HUES6 (cell line): ENCODE data around the gene EMP2.

Source experiments
- H3K27ac ChIP-seq: 2 replicates; pipeline ENCODE4 v1.7.0; 2013; ENCODE audit warnings: low read depth, mild to moderate bottlenecking, low read length, inconsistent platforms
- H3K27me3 ChIP-seq: 2 replicates; pipeline ENCODE4 v1.6.1; 2013; ENCODE audit warnings: low read length; ENCODE audit not compliant: control insufficient read depth, insufficient read depth
- H3K36me3 ChIP-seq: 2 replicates; pipeline ENCODE4 v1.6.1; 2013; ENCODE audit warnings: low read length; ENCODE audit not compliant: control insufficient read depth, insufficient read depth
- H3K4me1 ChIP-seq: 2 replicates; pipeline ENCODE4 v1.6.1; 2013; ENCODE audit warnings: low read length; ENCODE audit not compliant: control insufficient read depth, insufficient read depth
- H3K4me3 ChIP-seq: 2 replicates; pipeline ENCODE4 v1.5.1; 2013; ENCODE audit warnings: low read depth, low read length
- H3K9ac ChIP-seq: one replicate; pipeline ENCODE4 v1.6.1; 2013; ENCODE audit warnings: mild to moderate bottlenecking, low read length
- H3K9me3 ChIP-seq: 2 replicates; pipeline ENCODE4 v1.6.1; 2013; ENCODE audit warnings: low read depth, low read length; ENCODE audit not compliant: control insufficient read depth, insufficient read depth

Gene EMP2

GRCh38 chr16:10618710-10619209, 38.4 kb upstream of the EMP2 start:
- Histone ChIP-seq H3K4me1 (peaks cover 47% of the 10 kb centered on the region), H3K9ac (no peak overlapping the region), H3K27ac (no peak overlapping the region), H3K9me3 (no peaks in the 10 kb centered on the region), H3K36me3 (no peaks in the 10 kb centered on the region), H3K4me3 (peak overlapping the region; percentile 67), H3K27me3 (peaks cover 14% of the 10 kb centered on the region)

- H3K9me3 ChIP-seq = no peaks in the 10 kb centered on the region
- no peaks in the 10 kb centered on the region for H3K36me3 ChIP-seq
- no peak overlapping the region for H3K9ac ChIP-seq
- H3K4me1 ChIP-seq = peaks cover 47% of the 10 kb centered on the region
- no peak overlapping the region for H3K27ac ChIP-seq
- peak overlapping the region; percentile 25; the same call in 1 of the 2 replicates for H3K4me3 ChIP-seq
- H3K27me3 ChIP-seq = peaks cover 14% of the 10 kb centered on the region
These were observed 37.4 kb upstream of the EMP2 start for GRCh38 chr16:10617662-10618420.

- no peak overlapping the region for H3K27ac ChIP-seq
- peaks cover 41% of the 10 kb centered on the region for H3K4me1 ChIP-seq
- peak overlapping the region; percentile 25 for H3K4me3 ChIP-seq
- H3K27me3 ChIP-seq = peaks cover 14% of the 10 kb centered on the region
- no peaks in the 10 kb centered on the region for H3K36me3 ChIP-seq
- no peaks in the 10 kb centered on the region for H3K9me3 ChIP-seq
- H3K9ac ChIP-seq = peak overlapping the region; percentile 31
These were observed 36.6 kb upstream of the EMP2 start for GRCh38 chr16:10616756-10617640.

- H3K4me1 ChIP-seq = peaks cover 38% of the 10 kb centered on the region
- H3K9me3 ChIP-seq = no peaks in the 10 kb centered on the region
- no peak overlapping the region for H3K27ac ChIP-seq
- H3K36me3 ChIP-seq = no peaks in the 10 kb centered on the region
- H3K27me3 ChIP-seq = peaks cover 14% of the 10 kb centered on the region
- no peak overlapping the region for H3K9ac ChIP-seq
- H3K4me3 ChIP-seq = 0 out of 2 replicates have a peak overlapping the region, but pooled peaks have one; percentile 25
These were observed 36.0 kb upstream of the EMP2 start for GRCh38 chr16:10616419-10616755.

- peaks cover 32% of the 10 kb centered on the region for H3K4me1 ChIP-seq
- H3K27me3 ChIP-seq = peaks cover 10% of the 10 kb centered on the region
- H3K9ac ChIP-seq = no peak overlapping the region
- no peaks in the 10 kb centered on the region for H3K9me3 ChIP-seq
- H3K27ac ChIP-seq = no peak overlapping the region
- H3K36me3 ChIP-seq = no peaks in the 10 kb centered on the region
- H3K4me3 ChIP-seq = no peak overlapping the region
These were observed 34.3 kb upstream of the EMP2 start for GRCh38 chr16:10614685-10615084.

- peaks cover 5% of the 10 kb centered on the region for H3K27me3 ChIP-seq
- no peak overlapping the region for H3K27ac ChIP-seq
- no peaks in the 10 kb centered on the region for H3K9me3 ChIP-seq
- no peak overlapping the region for H3K9ac ChIP-seq
- H3K4me1 ChIP-seq = peaks cover 29% of the 10 kb centered on the region
- H3K4me3 ChIP-seq = no peak overlapping the region
- H3K36me3 ChIP-seq = no peaks in the 10 kb centered on the region
These were observed 33.5 kb upstream of the EMP2 start for GRCh38 chr16:10613785-10614485.

GRCh38 chr16:10612649-10613179, 32.3 kb upstream of the EMP2 start:
- H3K9ac ChIP-seq = no peak overlapping the region
- no peaks in the 10 kb centered on the region for H3K9me3 ChIP-seq
- peaks cover 20% of the 10 kb centered on the region for H3K4me1 ChIP-seq
- no peaks in the 10 kb centered on the region for H3K36me3 ChIP-seq
- H3K27ac ChIP-seq = no peak overlapping the region
- H3K27me3 ChIP-seq = no peaks in the 10 kb centered on the region; the same call in 1 of the 2 replicates
- H3K4me3 ChIP-seq = no peak overlapping the region

GRCh38 chr16:10611825-10612342, 31.5 kb upstream of the EMP2 start:
- Histone ChIP-seq H3K36me3 (no peaks in the 10 kb centered on the region), H3K4me3 (no peak overlapping the region), H3K27me3 (no peaks in the 10 kb centered on the region), H3K4me1 (peaks cover 13% of the 10 kb centered on the region), H3K9ac (no peak overlapping the region), H3K9me3 (no peaks in the 10 kb centered on the region), H3K27ac (no peak overlapping the region)

- no peaks in the 10 kb centered on the region for H3K27me3 ChIP-seq
- no peak overlapping the region for H3K27ac ChIP-seq
- H3K9me3 ChIP-seq = no peaks in the 10 kb centered on the region
- H3K4me3 ChIP-seq = no peak overlapping the region
- H3K36me3 ChIP-seq = no peaks in the 10 kb centered on the region
- no peak overlapping the region for H3K9ac ChIP-seq
- H3K4me1 ChIP-seq = peaks cover 12% of the 10 kb centered on the region; the same call in 1 of the 2 replicates
These were observed 30.2 kb upstream of the EMP2 start for GRCh38 chr16:10610499-10611184.

GRCh38 chr16:10609402-10609774, 29.0 kb upstream of the EMP2 start:
- Histone ChIP-seq H3K36me3 (no peaks in the 10 kb centered on the region), H3K9ac (no peak overlapping the region), H3K9me3 (no peaks in the 10 kb centered on the region), H3K4me3 (no peak overlapping the region), H3K27me3 (no peaks in the 10 kb centered on the region), H3K4me1 (peaks cover 12% of the 10 kb centered on the region; the same call in 1 of the 2 replicates), H3K27ac (no peak overlapping the region)
